Effector memory CD8-positive, alpha-beta T cell (primary cell): ENCODE data around the gene ESPNL.

Experiments used
- ATAC-seq: fragments of 150-1000 bp; cut with Tn5 transposase; replicated peaks from 2 replicates; pipeline ENCODE4 v1.10.0; 2021; ENCODE audit warnings: mild to moderate bottlenecking, moderate library complexity
- DNase-seq, 3 experiments: peaks; one replicate each; pipeline ENCODE4 v3.0.0; 2021
- H3K27ac Mint-ChIP-seq, 2 donors: one replicate each; pipeline ENCODE4 v1.8.0; 2022; ENCODE audit warnings: mild to moderate bottlenecking in 2 of 2, mixed read lengths in 2 of 2, moderate library complexity in 2 of 2
- H3K27me3 Mint-ChIP-seq, 2 donors: one replicate each; pipeline ENCODE4 v1.8.0; 2022; ENCODE audit warnings: mixed read lengths in 2 of 2
- H3K36me3 Mint-ChIP-seq: one replicate; pipeline ENCODE4 v1.8.0; 2022; ENCODE audit warnings: mild to moderate bottlenecking, moderate library complexity, mixed read lengths; ENCODE audit not compliant: insufficient read depth
- H3K4me1 Mint-ChIP-seq, 2 donors: one replicate each; pipeline ENCODE4 v1.8.0; 2022; ENCODE audit warnings: low read depth in 2 of 2, mixed read lengths in 2 of 2
- H3K4me3 Mint-ChIP-seq, 2 donors: one replicate each; pipeline ENCODE4 v1.8.0; 2022; ENCODE audit warnings: mild to moderate bottlenecking in 2 of 2, mixed read lengths in 2 of 2, moderate library complexity in 2 of 2
- H3K9me3 Mint-ChIP-seq, 2 donors: one replicate each; pipeline ENCODE4 v1.8.0; 2022; ENCODE audit warnings: mixed read lengths in 2 of 2

The ESPNL gene

DNA sequence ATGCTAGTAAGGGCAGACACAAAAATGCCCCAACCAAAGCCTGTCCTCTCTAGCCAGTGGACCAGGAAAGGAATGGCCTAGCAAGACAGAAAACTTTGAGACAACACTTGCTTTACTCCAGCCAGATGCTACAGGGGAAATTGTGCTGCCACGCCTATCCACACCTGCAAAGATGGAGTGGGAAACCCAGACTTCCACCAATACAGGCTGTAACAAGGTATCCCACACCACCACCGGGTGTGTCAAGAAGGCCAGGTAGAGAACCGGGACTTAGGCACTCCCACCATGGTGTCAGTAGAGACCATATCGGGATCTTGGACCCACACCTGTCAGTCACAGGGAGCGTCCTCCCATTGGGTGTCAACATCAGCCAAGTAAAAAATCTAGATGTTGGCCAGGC, 16.2 kb upstream of the ESPNL start:
- ATAC-seq (no peak), DNase-seq (no peak)
- Mint-ChIP-seq H3K4me3 (no peak overlapping the region), H3K27ac (no peak overlapping the region), H3K9me3 (no peaks in the 10 kb centered on the region), H3K36me3 (peaks cover 38% of the 10 kb centered on the region), H3K27me3 (no peaks in the 10 kb centered on the region), H3K4me1 (peaks cover 0 to 3% of the 10 kb centered on the region in 2 donors)

DNA sequence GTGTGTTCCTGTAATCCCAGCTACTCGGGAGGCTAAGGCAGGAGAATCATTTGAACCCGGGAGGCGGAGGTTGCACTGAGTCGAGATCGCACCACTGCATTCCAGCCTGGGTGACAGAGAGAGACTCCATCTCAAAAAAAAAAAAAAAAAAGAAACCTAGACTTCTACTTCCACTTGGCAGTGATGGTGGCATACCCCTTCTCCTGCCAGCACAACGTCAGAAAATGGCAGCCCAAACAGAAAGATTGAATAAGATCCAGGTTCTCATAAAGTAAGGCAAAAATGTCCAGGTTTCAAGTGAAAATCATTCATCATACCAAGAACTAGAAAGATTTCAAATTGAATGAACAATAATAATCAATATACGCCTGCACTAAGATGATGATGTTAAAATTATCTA, 15.4 kb upstream of the ESPNL start:
- Mint-ChIP-seq H3K4me3 (no peak overlapping the region), H3K36me3 (peaks cover 36% of the 10 kb centered on the region), H3K4me1 (peaks cover 0 to 3% of the 10 kb centered on the region in 2 donors), H3K27me3 (no peaks in the 10 kb centered on the region), H3K27ac (no peak overlapping the region), H3K9me3 (no peaks in the 10 kb centered on the region)
- DNase-seq (no peak), ATAC-seq (no peak)

DNA sequence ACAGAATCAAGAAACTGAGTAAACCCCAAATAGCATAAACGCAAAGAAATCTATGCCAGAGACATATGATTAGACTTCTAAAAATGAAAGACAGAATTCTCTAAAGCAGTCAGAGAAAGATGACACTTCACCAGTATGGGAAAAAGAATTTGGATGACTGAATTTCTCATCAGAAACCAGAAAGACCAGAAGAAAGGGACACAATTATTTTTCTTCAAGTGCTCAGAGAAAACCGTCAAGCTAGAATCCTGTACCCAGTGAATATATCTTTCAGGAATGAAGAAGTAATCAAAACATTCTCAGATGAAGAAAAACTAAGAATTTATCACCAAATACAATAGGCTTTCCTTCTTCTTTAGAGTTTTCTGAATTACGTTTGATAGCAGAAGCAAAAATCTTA, 14.2 kb upstream of the ESPNL start:
- H3K9me3 Mint-ChIP-seq = no peaks in the 10 kb centered on the region
- no peak for ATAC-seq
- peaks cover 33% of the 10 kb centered on the region for H3K36me3 Mint-ChIP-seq

DNA sequence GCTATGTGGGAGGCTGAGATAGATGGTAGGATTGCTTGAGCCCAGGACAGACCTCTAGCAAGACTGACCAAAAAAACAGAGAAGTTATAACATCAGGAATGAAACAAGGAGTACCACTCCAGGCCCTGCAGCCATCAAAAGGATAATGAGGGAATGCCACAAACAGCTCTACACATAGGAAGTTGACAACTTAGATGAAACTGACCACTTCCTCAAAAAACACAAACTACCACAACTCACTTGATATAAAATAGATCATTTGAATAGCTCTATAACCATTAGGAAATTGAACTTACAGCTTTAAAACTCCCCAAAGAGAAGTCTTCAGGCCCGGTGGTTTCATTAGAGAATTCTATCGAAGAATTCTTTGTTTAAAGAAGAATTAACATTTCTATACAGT, 12.9 kb upstream of the ESPNL start:
- Mint-ChIP-seq H3K4me3 (no peak overlapping the region), H3K9me3 (no peaks in the 10 kb centered on the region), H3K27ac (no peak overlapping the region), H3K36me3 (peaks cover 30% of the 10 kb centered on the region), H3K27me3 (no peaks in the 10 kb centered on the region), H3K4me1 (peaks cover 0 to 3% of the 10 kb centered on the region in 2 donors)
- DNase-seq (no peak), ATAC-seq (no peak)

More for the DNA sequence above, 14.2 kb upstream of the ESPNL start:
- Mint-ChIP-seq H3K27ac (no peak overlapping the region), H3K4me1 (peaks cover 0 to 3% of the 10 kb centered on the region in 2 donors), H3K27me3 (no peaks in the 10 kb centered on the region), H3K4me3 (no peak overlapping the region)
- DNase-seq = no peak

DNA sequence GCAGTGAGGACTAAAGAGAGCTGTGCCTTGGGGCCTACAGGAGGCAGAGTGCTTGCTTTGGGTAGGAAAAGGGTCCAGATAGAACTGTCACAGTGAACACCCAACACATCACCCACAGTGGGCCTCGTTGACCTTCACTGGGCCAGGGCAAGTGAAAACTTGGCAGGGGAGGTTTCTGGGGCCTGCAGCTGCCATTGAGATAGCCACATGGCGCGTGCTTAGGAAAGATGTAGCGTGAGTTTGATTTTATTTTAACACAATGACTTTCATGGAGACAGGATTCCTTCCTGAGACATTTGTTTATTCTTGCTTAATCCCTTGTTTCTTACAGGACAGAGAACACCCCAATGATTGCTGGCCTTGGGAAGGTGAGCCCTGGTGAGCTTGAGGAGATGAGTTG, 9.3 kb upstream of the ESPNL start:
- Mint-ChIP-seq H3K27me3 (no peaks in the 10 kb centered on the region), H3K27ac (no peak overlapping the region), H3K4me1 (peaks cover 0 to 3% of the 10 kb centered on the region in 2 donors), H3K36me3 (peaks cover 4% of the 10 kb centered on the region), H3K4me3 (no peak overlapping the region), H3K9me3 (no peaks in the 10 kb centered on the region)
- DNase-seq (no peak), ATAC-seq (no peak)

DNA sequence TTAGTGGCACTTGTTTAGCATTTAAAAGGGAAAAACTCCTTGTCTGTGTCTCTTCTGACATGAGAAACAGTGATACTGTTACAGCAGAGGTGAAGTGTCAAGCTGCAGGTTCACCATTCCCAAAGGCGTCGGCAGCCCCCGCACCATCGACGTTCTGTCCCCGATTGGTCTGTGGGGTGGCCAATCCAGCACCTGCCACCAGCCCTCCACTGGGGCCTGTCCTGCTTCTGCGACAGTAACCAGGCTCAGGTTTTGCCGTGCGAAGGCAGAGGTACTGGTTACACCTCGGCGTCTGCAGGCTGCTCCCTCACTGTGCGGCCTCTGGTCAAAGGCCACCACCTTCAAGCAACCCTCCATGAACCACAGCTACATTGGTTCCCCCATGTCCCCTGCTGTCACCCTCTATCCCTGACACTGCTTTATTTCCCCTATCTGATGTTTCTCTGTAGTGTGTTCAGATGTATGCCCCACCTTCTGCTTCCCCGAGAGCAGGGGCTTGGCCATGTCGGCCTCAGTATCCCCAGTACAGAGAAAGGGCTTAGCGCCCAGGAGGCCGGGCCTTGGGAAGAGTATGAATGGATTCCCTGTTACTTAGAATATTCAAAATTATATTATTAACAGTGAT, 8.6 kb upstream of the ESPNL start:
- peaks cover 4% of the 10 kb centered on the region for H3K36me3 Mint-ChIP-seq
- H3K4me3 Mint-ChIP-seq = no peak overlapping the region
- ATAC-seq (no peak), DNase-seq (no peak)
- no peaks in the 10 kb centered on the region for H3K27me3 Mint-ChIP-seq
- H3K4me1 Mint-ChIP-seq = peaks cover 0 to 3% of the 10 kb centered on the region in 2 donors
- H3K9me3 Mint-ChIP-seq = no peaks in the 10 kb centered on the region
- no peak overlapping the region for H3K27ac Mint-ChIP-seq

DNA sequence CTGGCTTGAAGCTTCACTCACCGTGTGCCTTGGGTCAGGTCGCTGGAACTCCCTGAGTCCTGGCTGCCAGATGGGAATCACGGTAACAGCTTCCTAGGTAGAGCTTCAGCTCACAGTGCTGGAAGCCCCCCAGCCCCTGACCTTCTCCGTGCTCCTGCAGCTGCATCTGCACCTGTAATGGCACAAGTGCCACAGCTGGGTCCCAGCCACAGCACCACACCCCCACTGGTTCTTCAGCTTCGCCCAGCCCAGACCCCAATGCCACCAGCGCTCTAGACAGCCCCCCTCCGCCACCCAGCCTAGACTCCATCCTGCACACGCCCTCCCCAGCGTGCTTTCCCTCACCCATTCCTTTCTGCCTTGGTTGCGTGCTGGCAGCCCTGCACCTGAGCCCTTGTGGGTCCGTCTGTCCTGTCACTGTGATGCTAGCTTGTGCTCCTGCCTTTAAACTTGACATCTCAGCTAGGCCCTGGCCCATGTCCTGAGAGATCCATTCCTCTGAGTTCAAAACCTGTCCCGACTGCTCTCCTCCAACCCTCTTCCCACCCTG, 7.6 kb upstream of the ESPNL start:
- no peak for ATAC-seq
- DNase-seq = no peak
- peaks cover 4% of the 10 kb centered on the region for H3K36me3 Mint-ChIP-seq
- H3K4me3 Mint-ChIP-seq = no peak overlapping the region
- H3K9me3 Mint-ChIP-seq = no peaks in the 10 kb centered on the region
- H3K4me1 Mint-ChIP-seq = peaks cover 0 to under 1% of the 10 kb centered on the region in 2 donors
- H3K27me3 Mint-ChIP-seq = no peaks in the 10 kb centered on the region
- H3K27ac Mint-ChIP-seq = no peak overlapping the region

DNA sequence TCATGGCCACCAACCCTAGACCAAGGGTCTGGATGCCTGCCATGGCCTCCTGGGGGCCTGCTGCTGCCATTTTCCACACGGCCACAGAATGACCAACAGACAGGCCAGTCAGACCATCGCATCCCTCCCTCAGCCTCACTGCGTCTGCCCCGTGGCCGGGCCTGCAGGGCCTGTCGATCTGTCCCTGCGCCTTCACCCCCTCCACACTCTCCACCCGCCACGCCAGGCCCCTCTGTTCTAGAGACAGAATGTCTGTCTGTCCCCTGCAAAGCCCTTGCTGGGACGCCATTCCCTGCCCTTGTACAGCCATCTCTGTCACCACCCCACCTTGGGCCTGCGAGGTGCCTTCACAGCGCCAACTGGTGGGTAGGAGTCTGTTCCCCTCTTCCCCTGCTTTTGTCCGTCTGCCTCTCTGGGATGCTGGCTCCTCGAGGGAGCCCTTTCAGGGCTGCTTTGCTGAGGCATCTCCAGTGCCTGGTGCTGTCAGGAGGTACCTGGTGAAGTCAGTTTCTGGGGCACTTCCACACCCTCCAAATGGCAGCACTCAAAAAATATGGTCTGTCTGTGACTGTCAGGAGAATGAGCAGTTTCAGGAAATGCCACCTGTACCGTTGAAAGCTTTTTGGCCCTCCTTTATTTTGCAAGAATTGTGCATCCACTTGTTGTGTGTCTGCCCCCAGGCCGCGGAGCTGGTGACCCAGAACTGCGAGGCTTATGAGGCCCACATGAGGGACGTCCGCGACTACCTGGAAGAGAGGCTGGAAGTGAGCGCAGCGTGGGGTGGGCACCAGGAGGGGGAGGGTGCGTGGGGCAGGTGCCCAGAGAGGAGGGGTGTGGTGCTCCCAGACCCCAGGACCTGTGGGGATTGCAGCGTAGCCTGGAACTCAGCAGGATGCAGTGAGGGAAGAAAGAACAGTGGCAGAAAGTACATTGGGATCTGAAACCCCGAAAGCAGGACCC, 6.7 kb upstream of the ESPNL start:
- no peak overlapping the region for H3K27ac Mint-ChIP-seq
- peaks cover 4% of the 10 kb centered on the region for H3K36me3 Mint-ChIP-seq
- no peak overlapping the region for H3K4me3 Mint-ChIP-seq
- no peaks in the 10 kb centered on the region for H3K9me3 Mint-ChIP-seq
- ATAC-seq = no peak
- DNase-seq = no peak
- H3K27me3 Mint-ChIP-seq = no peaks in the 10 kb centered on the region
- peaks cover 0 to 4% of the 10 kb centered on the region in 2 donors for H3K4me1 Mint-ChIP-seq

DNA sequence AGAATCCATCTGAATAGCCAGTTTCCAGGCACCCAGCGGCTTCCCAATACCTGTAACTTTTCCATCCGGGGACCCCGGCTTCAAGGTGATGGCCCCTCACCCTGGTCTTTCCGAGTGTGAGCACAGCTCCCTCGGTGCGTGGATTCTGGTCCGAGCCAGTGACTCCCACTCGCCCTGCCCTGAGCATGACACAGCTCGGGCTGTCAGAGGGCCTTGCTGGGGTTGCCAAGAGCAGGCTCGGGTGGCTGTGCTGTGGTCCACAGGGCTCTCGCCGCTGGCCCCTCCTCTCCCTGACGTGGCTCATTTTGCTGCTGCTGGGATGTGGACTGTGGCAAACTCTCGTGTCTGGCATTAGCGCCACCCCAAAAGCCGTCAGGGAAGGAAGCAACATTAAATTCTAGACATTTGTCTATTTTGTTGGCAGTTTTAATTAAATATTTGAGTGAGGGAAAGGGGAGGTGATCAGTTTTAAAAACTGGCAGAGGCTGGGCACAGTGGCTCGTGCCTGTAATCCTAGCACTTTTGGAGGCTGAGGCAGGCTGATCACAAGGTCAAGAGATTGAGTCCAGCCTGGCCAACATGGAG, 5.6 kb upstream of the ESPNL start:
- ATAC-seq (no peak), DNase-seq (no peak)
- Mint-ChIP-seq H3K27ac (no peak overlapping the region), H3K4me3 (no peak overlapping the region), H3K9me3 (no peaks in the 10 kb centered on the region), H3K36me3 (peaks cover 4% of the 10 kb centered on the region), H3K27me3 (no peaks in the 10 kb centered on the region), H3K4me1 (peaks cover 0 to 4% of the 10 kb centered on the region in 2 donors)

DNA sequence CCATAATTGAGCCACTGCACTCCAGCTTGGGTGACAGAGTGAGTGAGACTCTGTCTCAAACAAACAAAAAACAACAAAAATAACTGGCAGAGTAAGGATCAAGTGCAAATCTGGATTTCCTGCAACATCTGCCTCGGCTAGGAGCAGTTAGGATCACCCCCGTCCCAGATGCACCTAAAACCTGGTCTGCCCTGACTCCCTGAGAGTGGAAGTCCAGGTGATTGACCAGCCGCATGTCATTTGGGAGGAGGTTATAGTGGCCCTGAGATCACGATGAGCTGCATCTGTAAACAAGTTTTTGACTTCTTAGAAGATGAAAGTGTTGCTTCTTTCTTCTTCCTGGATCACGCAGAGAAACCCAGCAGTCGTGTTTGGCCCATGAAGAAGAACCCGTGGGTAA, 5.0 kb upstream of the ESPNL start:
- DNase-seq = no peak
- peaks cover 4% of the 10 kb centered on the region for H3K36me3 Mint-ChIP-seq
- H3K27ac Mint-ChIP-seq = no peak overlapping the region
- ATAC-seq = no peak
- peaks cover 0 to 4% of the 10 kb centered on the region in 2 donors for H3K4me1 Mint-ChIP-seq
- H3K27me3 Mint-ChIP-seq = no peaks in the 10 kb centered on the region
- H3K4me3 Mint-ChIP-seq = no peak overlapping the region
- H3K9me3 Mint-ChIP-seq = no peaks in the 10 kb centered on the region

DNA sequence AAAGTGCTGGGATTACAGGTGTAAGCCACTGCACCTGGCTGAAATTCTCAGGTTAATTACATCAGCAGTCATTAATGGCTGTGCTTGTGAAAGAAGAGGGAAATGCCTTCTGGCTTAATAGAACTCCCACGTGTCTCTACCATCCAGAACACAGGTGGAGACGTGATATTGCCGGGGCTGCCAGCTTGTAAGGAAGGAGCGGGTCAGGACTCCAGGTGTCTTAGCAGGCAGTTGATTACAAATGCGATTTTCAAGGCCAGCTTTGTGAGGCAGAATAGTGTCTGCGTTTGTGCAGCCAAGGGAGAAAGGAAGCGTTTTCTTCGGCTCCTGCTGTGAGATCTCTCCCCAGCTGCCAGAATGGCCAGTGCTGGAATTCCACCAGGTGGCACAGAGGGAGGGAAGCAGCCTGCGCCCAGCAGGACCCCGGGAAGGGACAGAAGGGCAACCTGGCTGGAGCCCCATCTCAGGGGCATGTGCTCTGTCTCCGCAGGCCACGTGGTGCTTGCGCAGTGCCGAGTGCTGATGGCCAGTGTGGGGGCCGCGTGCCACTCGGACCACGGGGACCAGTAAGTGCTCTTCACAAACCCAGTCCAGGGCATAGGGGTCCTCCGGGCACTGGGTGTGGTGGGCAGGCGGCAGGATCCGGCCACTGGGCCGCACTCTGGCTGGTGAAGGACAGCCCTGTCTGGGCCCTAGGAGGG, 3.7 kb upstream of the ESPNL start:
- ATAC-seq = no peak
- H3K36me3 Mint-ChIP-seq = peaks cover 4% of the 10 kb centered on the region
- H3K27me3 Mint-ChIP-seq = no peaks in the 10 kb centered on the region
- no peak overlapping the region for H3K27ac Mint-ChIP-seq
- no peaks in the 10 kb centered on the region for H3K9me3 Mint-ChIP-seq
- peaks cover 0 to 4% of the 10 kb centered on the region in 2 donors for H3K4me1 Mint-ChIP-seq
- DNase-seq = no peak
- H3K4me3 Mint-ChIP-seq = no peak overlapping the region

DNA sequence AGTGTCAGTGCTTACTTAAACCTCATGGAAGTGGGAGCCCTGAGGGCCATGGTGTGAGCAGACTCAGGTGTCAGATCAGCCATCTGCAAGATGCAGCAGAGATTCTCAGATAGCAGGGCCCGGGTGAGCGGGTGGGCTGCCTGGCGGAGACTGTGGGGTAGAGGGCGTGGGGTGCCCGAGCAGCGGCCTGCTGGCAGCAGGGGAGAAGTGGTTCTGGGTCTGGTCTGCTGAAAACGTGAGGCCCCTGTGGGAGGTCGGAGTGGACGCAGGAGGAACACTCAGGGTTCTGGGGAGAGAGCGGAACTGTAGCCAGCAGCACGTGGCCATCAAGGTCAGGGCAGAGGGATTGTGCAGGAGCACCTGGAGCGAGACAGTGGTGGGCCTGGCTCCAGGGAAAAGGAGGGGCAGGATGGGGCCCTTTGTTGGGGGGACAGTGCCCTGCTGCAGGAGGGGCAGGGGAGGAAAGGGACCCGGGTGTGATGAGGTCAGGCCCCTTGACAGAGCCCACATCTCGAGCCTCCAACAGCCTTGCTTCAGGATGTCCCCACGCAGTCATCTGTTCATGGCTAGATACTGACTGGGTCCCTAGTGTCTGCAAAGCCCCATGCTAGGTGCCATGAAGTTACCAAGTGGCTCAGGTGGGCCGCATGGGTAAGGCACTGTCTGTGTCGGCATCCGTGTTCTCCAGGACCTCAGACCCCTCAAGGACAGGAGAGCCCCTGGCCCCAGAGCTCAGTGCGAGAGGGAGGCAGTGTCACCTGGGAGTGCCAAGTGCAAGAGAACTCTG, 2.7 kb upstream of the ESPNL start:
- Mint-ChIP-seq H3K27ac (no peak overlapping the region), H3K9me3 (no peaks in the 10 kb centered on the region), H3K4me3 (no peak overlapping the region), H3K36me3 (peaks cover 4% of the 10 kb centered on the region), H3K27me3 (no peaks in the 10 kb centered on the region), H3K4me1 (peaks cover 0 to 4% of the 10 kb centered on the region in 2 donors)
- ATAC-seq (no peak), DNase-seq (no peak)
